Midbrain (tissue), 1 donor: Measurements from ENCODE around the gene TBC1D2.

Experiments
- DNase-seq: peaks from one replicate; lab custom pipeline; 2025; lab: John Stamatoyannopoulos, UW

The TBC1D2 gene

GRCh38 chr9:98164912-98165311, 90.5 kb downstream of the TBC1D2 start:
- no peak for DNase-seq

GRCh38 chr9:98162613-98163012, 92.8 kb downstream of the TBC1D2 start:
- DNase-seq = no peak

- DNase-seq = no peak
These were observed 93.6 kb downstream of the TBC1D2 start for GRCh38 chr9:98161851-98162250.

GRCh38 chr9:98159790-98160189, 95.7 kb downstream of the TBC1D2 start:
- no peak for DNase-seq

GRCh38 chr9:98159301-98159700, 96.1 kb downstream of the TBC1D2 start:
- no peak for DNase-seq

- no peak for DNase-seq
These were observed 97.2 kb downstream of the TBC1D2 start for GRCh38 chr9:98158071-98158831.

- no peak for DNase-seq
These were observed 98.1 kb downstream of the TBC1D2 start for GRCh38 chr9:98157372-98157771.

- DNase-seq = no peak
These were observed 100.8 kb downstream of the TBC1D2 start for GRCh38 chr9:98154678-98155077.

- no peak for DNase-seq
These were observed 102.9 kb downstream of the TBC1D2 start for GRCh38 chr9:98152526-98152925.

- no peak for DNase-seq
These were observed 104.7 kb downstream of the TBC1D2 start for GRCh38 chr9:98150721-98151120.

- no peak for DNase-seq
These were observed 105.3 kb downstream of the TBC1D2 start for GRCh38 chr9:98150164-98150563.

- no peak for DNase-seq
These were observed 106.0 kb downstream of the TBC1D2 start for GRCh38 chr9:98149422-98149821.
